Testis (tissue), 3 donors: ENCODE measurements around the gene EFCAB14. TPM values are rescaled to one million over a fixed set of nuclear protein-coding genes. Genes with fewer than 3 reads are reported as not detected.
"Not testable (repeated sequence)": the region's sequence is repeated elsewhere in the genome, so short reads cannot be mapped to it uniquely, and the experiment has no call there.

Experiments
- DNase-seq: peaks from one replicate; pipeline ENCODE4 v3.0.0-alpha.2; 2019
- H3K27ac ChIP-seq, 2 donors: fragments of 200-600 bp; sonication (generic); one replicate each; pipeline ENCODE4 v1.5.1; 2019
- H3K27me3 ChIP-seq: fragments of 200-600 bp; sonication (generic); one replicate; pipeline ENCODE4 v1.5.1; 2019
- H3K36me3 ChIP-seq: fragments of 200-600 bp; sonication (generic); one replicate; pipeline ENCODE4 v1.5.1; 2017; ENCODE audit warnings: low read depth; ENCODE audit errors: missing control alignments
- H3K4me1 ChIP-seq: fragments of 200-600 bp; sonication (generic); one replicate; pipeline ENCODE4 v1.5.1; 2019
- H3K4me3 ChIP-seq, 2 donors: fragments of 200-600 bp; sonication (generic); one replicate each; pipeline ENCODE4 v1.5.1; 2017 to 2019
- H3K9me3 ChIP-seq: fragments of 200-600 bp; sonication (generic); one replicate; pipeline ENCODE4 v1.5.1; 2017
- CTCF ChIP-seq, 3 experiments: fragments of 450-650 bp in 2 of 3; fragments of 200-600 bp in 1 of 3; sonication (generic) in 1 of 3; IDR thresholded peaks; one replicate each; pipeline ENCODE4 v1.5.1; 2016 to 2019; ENCODE audit warnings: antibody characterized with exemption in 3 of 3, mild to moderate bottlenecking in 2 of 3, moderate library complexity in 1 of 3
- POLR2A ChIP-seq: fragments of 450-650 bp; IDR thresholded peaks from one replicate; pipeline ENCODE4 v1.6.1; 2017; ENCODE audit warnings: antibody characterized with exemption, mild to moderate bottlenecking, moderate library complexity
- WGBS, 2 donors: methylation state at CpG; one replicate each; pipeline ENCODE4 v1.1.5; 2018; 5-methylcytosine and 5-hydroxymethylcytosine counted together
- intact Hi-C: fragments of 100-400 bp; cut with DNase I; formaldehyde crosslinking; loops from one replicate; pipeline ENCODE4 v1.15.1; 2023; ENCODE audit warnings: low total_unique reads
- polyA plus RNA-seq: library from polyadenylated mRNA; stranded (reverse); fragments of 350-450 nt; fragmentation: Illumina TruSeq; extraction: RNeasy Lipid Tissue Mini Kit (QIAGEN cat#74804); gene quantifications from one replicate; pipeline ENCODE4 v1.2.3, GENCODE V29; 2014; ENCODE audit warnings: low read depth, low replicate concordance; ENCODE audit not compliant: insufficient read depth
- total RNA-seq, 2 donors: library from RNA; depleted of rRNA; stranded (reverse); fragments of >200 nt; gene quantifications; one replicate each; pipeline ENCODE4 v1.2.3, GENCODE V29; 2016

Gene EFCAB14
- total and polyA plus RNA-seq, 3 donors from 2014 or later, result 76.6 to 94.0 (median 77.8) TPM

GRCh38 chr1:46670134-46670533, 48.8 kb downstream of the EFCAB14 start:
- intact Hi-C loops, result no loop called here

GRCh38 chr1:46667782-46668760, 50.8 kb downstream of the EFCAB14 start, which contains the start of gene ATPAF1:
ATPAF1 (minus strand) TSS chr1:46668364; CDS start chr1:46668322, 42 bp downstream.
- Histone ChIP-seq H3K36me3 (no peaks in the 10 kb centered on the region), H3K4me3 (peak within 1 kb of the TSS; percentile 70 to 98), H3K27ac (peak within 1 kb of the TSS; percentile 10 to 58), H3K4me1 (peaks cover 10% of the 10 kb centered on the region), H3K27me3 (no peaks in the 10 kb centered on the region), H3K9me3 (no peaks in the 10 kb centered on the region)
- TF ChIP-seq POLR2A, result no peak
- TF ChIP-seq CTCF (IDR thresholded peaks at IDR 0.05), result no peak
- 0% methylated on average over 6 to 73 of the region's 96 CpGs for WGBS, 2 donors
- peak; percentile 69 for DNase-seq
- intact Hi-C loops, result no loop called here

More at GRCh38 chr1:46670134-46670533, 48.8 kb downstream of the EFCAB14 start:
- Histone ChIP-seq H3K36me3 (no peaks in the 10 kb centered on the region), H3K4me1 (peaks cover 10% of the 10 kb centered on the region), H3K27ac (no peak overlapping the region), H3K9me3 (no peaks in the 10 kb centered on the region), H3K27me3 (no peaks in the 10 kb centered on the region), H3K4me3 (no peak overlapping the region)
- WGBS, 2 donors, result 80 to 96% methylated on average over 1 of the region's 1 CpG
- TF ChIP-seq POLR2A (no peak), CTCF (IDR thresholded peaks at IDR 0.05) (no peak)
- DNase-seq, result no peak

- Histone ChIP-seq H3K36me3 (no peaks in the 10 kb centered on the region), H3K27ac (no peak overlapping the region), H3K9me3 (no peaks in the 10 kb centered on the region), H3K4me1 (peaks cover 10% of the 10 kb centered on the region), H3K27me3 (no peaks in the 10 kb centered on the region), H3K4me3 (no peak overlapping the region)
- intact Hi-C loops, result no loop called here
- TF ChIP-seq POLR2A (no peak), CTCF (IDR thresholded peaks at IDR 0.05) (no peak)
- 75 to 78% methylated on average over 2 of the region's 2 CpGs for WGBS, 2 donors
- DNase-seq, result no peak
Measured at GRCh38 chr1:46665983-46666382, 52.9 kb downstream of the EFCAB14 start.

GRCh38 chr1:46662919-46663318, 56.0 kb downstream of the EFCAB14 start:
- DNase-seq, H3K27me3 ChIP-seq, intact Hi-C loops, H3K4me3 ChIP-seq, H3K9me3 ChIP-seq, H3K36me3 ChIP-seq, H3K27ac ChIP-seq: not testable (repeated sequence)
- WGBS, 2 donors, result 97 to 98% methylated on average over 4 to 5 of the region's 5 CpGs
- peaks cover 10% of the 10 kb centered on the region for H3K4me1 ChIP-seq

GRCh38 chr1:46660116-46660515, 58.8 kb downstream of the EFCAB14 start:
- intact Hi-C loops, H3K9me3 ChIP-seq, H3K27ac ChIP-seq, DNase-seq, H3K36me3 ChIP-seq, H3K4me3 ChIP-seq, H3K4me1 ChIP-seq, H3K27me3 ChIP-seq: not testable (repeated sequence)
- 95 to 98% methylated on average over 5 of the region's 5 CpGs for WGBS, 2 donors
